CD4-positive, alpha-beta T cell treated with Interferon alpha-2 for 1 hour (primary cell): ENCODE measurements around the gene BFSP2.
"Not testable (repeated sequence)": the region's sequence is repeated elsewhere in the genome, so short reads cannot be mapped to it uniquely, and the experiment has no call there.

Source experiments
- DNase-seq, 2 donors: peaks; one replicate each; pipeline ENCODE4 v3.0.0-alpha.2; 2020 to 2022

BFSP2 gene

DNA sequence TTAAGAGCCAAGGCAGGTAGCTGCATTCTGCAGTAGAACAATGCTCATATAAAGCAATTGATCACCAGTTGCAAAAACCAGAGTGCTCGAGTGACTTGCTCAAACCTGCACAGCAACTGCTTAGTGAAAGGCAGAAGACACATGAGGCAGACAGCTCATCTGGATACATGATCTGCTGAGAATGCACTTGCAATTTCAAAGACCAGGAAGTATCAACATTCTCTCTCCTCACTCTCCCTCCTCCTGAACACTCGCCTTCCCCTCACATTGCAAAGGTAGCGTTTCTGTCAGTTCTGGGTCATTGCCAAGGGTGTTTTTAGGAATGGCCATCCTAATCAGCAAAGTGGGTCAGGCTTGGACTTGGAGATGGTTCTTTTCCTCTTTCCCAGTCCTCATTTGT is 61.0 kb downstream of the BFSP2 start:
- DNase-seq, result no peak

GRCh38 chr3:133461291-133461690 is 61.4 kb downstream of the BFSP2 start:
- no peak for DNase-seq

- DNase-seq, result no peak
Measured at GRCh38 chr3:133463347-133463860, 63.5 kb downstream of the BFSP2 start.

- no peak for DNase-seq
Measured at GRCh38 chr3:133464573-133464972, 64.7 kb downstream of the BFSP2 start.

DNA sequence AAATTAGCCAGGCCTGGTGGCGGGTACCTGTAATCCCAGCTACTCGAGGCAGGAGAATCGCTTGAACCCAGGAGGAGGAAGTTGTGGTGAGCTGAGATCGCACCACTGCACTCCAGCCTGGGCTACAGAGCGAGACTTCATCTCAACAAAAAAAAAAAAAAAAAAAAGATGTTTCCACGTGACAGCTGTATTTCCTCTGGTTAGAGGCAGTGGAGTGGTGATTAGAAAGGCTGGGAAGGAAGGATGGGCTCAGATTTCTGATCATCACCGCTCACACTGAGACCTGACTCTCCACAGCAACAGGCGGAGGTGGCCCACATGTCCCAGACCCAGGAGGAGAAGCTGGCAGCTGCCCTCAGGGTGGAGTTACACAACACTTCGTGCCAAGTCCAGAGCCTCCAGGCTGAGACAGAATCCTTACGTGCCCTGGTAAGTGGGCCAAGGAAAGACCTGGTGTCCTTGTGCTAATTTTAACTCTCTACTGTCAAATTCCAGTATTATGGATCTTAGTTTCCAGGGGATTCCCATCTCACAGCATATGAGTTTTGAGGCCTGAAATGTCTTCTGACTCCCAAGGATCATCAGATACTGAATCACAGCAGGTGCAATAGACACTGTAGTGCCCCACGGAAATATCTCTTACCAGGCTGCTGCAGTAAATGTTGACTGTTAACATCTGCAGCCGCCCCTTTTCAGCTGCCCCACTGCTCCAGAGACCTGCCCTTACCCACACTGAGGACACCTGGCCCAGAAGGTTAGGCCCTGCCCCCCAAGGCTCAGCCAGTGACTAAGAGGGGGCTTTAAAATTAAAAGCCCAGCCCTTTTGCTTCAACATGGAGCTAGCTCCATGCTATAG is 66.9 kb downstream of the BFSP2 start:
- no peak for DNase-seq

DNA sequence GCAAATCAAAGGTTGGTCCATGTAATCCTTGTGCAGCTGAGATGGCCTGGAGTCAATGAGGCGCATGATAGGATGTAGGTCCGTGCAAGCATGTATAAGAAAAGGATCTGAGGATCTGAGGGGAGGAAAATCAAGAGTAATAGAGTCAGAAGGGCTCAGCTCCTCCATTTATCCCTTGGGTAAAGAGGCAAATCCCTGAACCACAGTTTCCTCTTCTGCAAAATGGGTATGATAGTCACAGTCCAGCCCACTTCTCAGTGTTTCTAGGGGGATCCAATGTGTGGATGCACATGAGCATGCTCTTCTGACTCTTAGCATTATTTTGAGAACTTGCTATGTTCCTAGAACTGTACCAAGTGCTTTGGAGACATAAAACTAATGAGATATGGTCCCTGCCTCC is 67.9 kb downstream of the BFSP2 start:
- no peak for DNase-seq

- no peak for DNase-seq
Measured at GRCh38 chr3:133468251-133468721, 68.4 kb downstream of the BFSP2 start.

DNA sequence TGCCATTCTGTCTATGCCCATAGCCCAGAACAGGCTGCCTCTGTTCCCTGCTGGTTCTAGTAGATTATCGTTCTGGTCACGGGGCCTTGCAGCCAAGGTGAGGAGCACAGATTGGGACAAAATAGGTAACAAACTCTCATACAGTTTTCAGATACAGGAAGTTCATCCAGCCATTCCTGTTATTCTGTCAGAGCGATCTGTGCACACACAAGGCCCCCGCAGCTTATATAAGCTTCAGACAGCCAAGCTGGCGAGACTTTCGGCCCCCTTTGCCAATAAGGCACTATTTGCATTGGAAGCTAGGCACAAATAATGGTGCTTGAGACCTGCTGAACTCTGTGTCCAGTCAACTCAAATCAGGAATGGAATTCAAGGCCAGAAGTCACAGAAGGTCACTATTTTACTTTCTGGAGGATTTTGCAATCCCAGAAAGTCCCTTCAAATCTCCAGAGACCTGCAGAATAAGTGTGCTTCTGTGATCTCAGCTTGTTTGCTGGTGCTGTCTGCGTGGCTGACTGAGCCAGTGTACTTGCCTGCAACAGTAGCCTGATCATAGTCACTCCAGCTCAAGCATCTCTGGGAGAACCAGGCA is 69.4 kb downstream of the BFSP2 start:
- DNase-seq, result no peak

GRCh38 chr3:133472242-133472641 is 72.4 kb downstream of the BFSP2 start:
- DNase-seq, result no peak

DNA sequence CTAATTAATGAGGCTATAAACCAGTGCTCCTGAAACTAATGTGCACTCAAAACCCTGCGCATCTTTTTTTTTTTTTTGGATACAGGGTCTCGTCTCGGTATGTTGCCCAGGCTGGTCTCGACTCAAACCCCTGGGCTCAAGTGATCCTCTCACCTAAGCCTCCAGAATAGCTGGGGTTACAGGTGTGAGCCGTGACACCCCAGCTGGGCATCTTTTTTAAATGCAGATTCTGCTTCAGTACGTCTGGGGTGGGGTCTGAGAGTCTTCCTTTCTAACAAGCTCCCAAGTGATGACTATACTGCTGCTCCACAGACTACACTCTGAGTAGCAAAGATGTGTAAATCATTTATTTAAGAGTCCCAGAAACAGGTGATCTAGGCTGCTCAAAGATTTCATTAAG is 73.0 kb downstream of the BFSP2 start:
- DNase-seq, result no peak

DNA sequence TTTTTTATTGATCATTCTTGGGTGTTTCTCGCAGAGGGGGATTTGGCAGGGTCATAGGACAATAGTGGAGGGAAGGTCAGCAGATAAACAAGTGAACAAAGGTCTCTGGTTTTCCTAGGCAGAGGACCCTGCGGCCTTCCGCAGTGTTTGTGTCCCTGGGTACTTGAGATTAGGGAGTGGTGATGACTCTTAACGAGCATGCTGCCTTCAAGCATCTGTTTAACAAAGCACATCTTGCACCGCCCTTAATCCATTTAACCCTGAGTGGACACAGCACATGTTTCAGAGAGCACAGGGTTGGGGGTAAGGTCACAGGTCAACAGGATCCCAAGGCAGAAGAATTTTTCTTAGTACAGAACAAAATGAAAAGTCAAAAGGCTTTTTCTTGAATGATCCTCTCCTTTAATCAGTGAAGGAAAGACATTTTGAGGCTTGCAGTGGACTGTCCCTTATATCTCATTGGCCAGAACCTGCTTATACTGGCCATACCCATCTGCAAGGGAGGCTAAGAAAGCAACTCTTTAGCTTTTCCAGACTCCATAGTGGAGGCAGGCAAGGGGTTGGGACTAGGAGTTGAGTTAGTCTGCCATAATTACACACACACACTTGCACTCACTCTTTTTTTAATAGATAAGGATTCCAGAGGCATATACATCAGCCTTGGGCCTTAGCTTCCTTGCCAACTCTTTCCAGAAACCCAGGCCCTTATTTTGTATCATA is 73.8 kb downstream of the BFSP2 start:
- DNase-seq, result not testable (repeated sequence)

GRCh38 chr3:133474251-133474801 is 74.5 kb downstream of the BFSP2 start:
- DNase-seq, result no peak

- DNase-seq, result no peak
Measured at GRCh38 chr3:133474817-133475216, 75.0 kb downstream of the BFSP2 start.

- DNase-seq, result no peak
Measured at GRCh38 chr3:133475245-133476010, 75.6 kb downstream of the BFSP2 start.

- no peak for DNase-seq
Measured at GRCh38 chr3:133476971-133477375, 77.1 kb downstream of the BFSP2 start.

- DNase-seq, result no peak
Measured at GRCh38 chr3:133477487-133477886, 77.6 kb downstream of the BFSP2 start.

DNA sequence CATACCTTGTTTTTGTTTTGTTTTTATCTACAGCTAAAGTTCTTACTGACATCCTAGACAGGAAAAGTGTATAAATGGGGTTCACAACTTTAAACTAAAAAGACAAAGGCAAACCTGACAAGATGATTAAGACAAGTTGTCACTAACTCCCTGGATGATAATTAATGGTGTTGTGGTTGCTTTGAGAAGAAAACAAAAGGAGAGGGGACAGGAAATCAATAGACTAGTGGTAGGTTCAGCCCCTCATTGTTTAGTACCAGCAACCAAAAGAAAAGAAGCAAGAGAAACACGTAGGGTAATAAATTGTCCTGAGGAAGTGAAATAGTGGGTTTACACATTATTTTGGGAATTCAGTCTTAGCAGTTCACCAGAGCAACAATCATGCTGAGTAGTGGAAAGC is 78.8 kb downstream of the BFSP2 start:
- DNase-seq, result no peak

DNA sequence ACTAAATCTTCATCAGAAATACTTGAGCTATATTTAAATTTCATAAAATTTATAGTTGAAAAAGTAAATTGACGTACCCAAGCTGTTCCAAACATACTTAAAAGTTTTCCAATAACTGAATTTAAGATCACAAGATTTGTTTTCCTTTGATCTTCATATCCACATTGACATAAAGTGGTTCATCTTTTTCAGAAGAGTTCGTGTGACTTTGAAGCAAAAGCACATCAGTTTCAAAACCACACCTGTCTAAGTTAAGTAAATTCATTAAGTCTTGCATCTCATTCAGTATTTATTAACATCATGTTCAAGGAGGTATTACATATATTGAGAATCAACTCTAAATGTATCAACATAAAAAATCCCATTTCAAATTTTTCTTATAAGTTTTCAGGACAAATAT is 79.5 kb downstream of the BFSP2 start:
- DNase-seq, result no peak

- no peak for DNase-seq
Measured at GRCh38 chr3:133479895-133480669, 80.2 kb downstream of the BFSP2 start.

- DNase-seq, result not testable (repeated sequence)
Measured at GRCh38 chr3:133482474-133482873, 82.6 kb downstream of the BFSP2 start.

GRCh38 chr3:133486658-133487057 is 86.8 kb downstream of the BFSP2 start:
- no peak for DNase-seq

DNA sequence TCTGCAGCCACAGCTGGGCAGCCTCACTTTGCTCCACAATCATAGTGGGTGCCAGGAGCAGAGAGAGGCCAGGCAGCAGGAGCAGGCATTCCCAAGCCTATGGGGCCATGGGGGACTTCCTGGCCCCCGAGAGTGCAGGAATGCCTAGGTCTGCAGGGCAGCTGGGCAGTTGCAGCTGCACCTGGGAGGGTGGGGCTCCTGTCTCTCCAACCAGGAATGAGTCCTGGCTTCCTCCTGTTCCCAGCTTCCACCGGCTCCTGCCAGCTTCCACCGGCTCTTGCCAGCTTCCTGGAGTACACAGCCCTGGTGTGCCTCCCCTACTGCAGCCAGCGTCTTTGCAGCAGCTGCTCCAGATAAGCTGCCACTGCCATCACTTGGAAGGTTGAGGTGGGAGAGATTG is 87.3 kb downstream of the BFSP2 start:
- DNase-seq, result no peak
